GM12878 (cell line): Measurements from ENCODE around the gene LRRN2. TPM values are rescaled to one million over a fixed set of nuclear protein-coding genes. Genes with fewer than 3 reads are reported as not detected.

Source experiments
- ATAC-seq: fragments of 200-7000 bp; cut with Tn5 transposase; 3 replicates; pipeline ENCODE4 v1.9.1; 2020; ENCODE audit warnings: mild to moderate bottlenecking, moderate library complexity
- BruUV-seq: library from RNA; stranded (reverse); fragments of 400-500 nt; replicated peaks from 2 replicates; lab custom pipeline; 2021; lab: Mats Ljungman, UMichigan
- CTCF ChIA-PET: fragments of 300-600 bp; sonication (Branson Sonifier 250); formaldehyde crosslinking; extraction: SDS; loops from one replicate; lab custom pipeline; 2021; ENCODE audit warnings: inconsistent platforms; lab: Yijun Ruan, JAX
- POLR2A ChIA-PET: fragments of 350-600 bp; formaldehyde crosslinking; extraction: SDS; loops from one replicate; lab custom pipeline; 2021; ENCODE audit warnings: inconsistent platforms; lab: Charles Lee
- RAD21 ChIA-PET: fragments of 300-600 bp; sonication (Branson Sonifier 250); formaldehyde crosslinking; loops from one replicate; lab custom pipeline; 2023; ENCODE audit warnings: antibody characterized with exemption; ENCODE audit not compliant: unreplicated experiment; lab: Charles Lee
- SMC1A ChIA-PET: fragments of 300-600 bp; sonication (Branson Sonifier 250); formaldehyde crosslinking; loops from one replicate; lab custom pipeline; 2023; ENCODE audit not compliant: unreplicated experiment, uncharacterized antibody; lab: Charles Lee
- DNase-seq: peaks from one replicate; pipeline ENCODE4 v3.0.0-alpha.2; 2011; ENCODE audit warnings: low read depth, low spot score
- FAIRE-seq: peaks from 3 replicates; lab custom pipeline; 2011; peaks lifted over from hg19 to GRCh38; lab: Jason Lieb, UNC
- H2AFZ ChIP-seq: 2 replicates; pipeline ENCODE4 v1.6.0; 2011; ENCODE audit warnings: low read depth, low read length, control low read depth; ENCODE audit not compliant: control insufficient read depth
- H3K27ac ChIP-seq: 2 replicates; pipeline ENCODE4 v1.5.1; 2011; ENCODE audit warnings: control low read depth; ENCODE audit not compliant: control insufficient read depth, insufficient read depth
- H3K27me3 ChIP-seq, 2 experiments: replicated peaks in 1 of 2; 2 replicates each; pipeline versions ENCODE4 v1.6.0 to v1.6.1; 2011; ENCODE audit warnings: low read length in 1 of 2; ENCODE audit not compliant: control insufficient read depth in 2 of 2, insufficient read depth in 2 of 2
- H3K36me3 ChIP-seq, 2 experiments: 2 replicates each; pipeline ENCODE4 v1.5.1; 2011; ENCODE audit warnings: low read length in 1 of 2; ENCODE audit not compliant: control insufficient read depth in 2 of 2, insufficient read depth in 2 of 2
- H3K4me1 ChIP-seq: 2 replicates; pipeline ENCODE4 v1.6.1; 2011; ENCODE audit warnings: mild to moderate bottlenecking, low read length, moderate library complexity, mixed read lengths; ENCODE audit not compliant: control insufficient read depth, insufficient read depth
- H3K4me2 ChIP-seq: 2 replicates; pipeline ENCODE4 v1.6.0; 2011; ENCODE audit warnings: control low read depth; ENCODE audit not compliant: control insufficient read depth, insufficient read depth
- H3K4me3 ChIP-seq: fragments of 200-600 bp; sonication (generic); 2 replicates; pipeline ENCODE4 v1.5.1; 2016
- H3K79me2 ChIP-seq: 2 replicates; pipeline ENCODE4 v1.6.0; 2011; ENCODE audit warnings: low read length; ENCODE audit not compliant: control insufficient read depth, insufficient read depth
- H3K9ac ChIP-seq: 2 replicates; pipeline ENCODE4 v1.8.0; 2011; ENCODE audit warnings: low read length, control low read depth, mixed read lengths; ENCODE audit not compliant: control insufficient read depth, insufficient read depth
- H3K9me3 ChIP-seq: replicated peaks from 3 replicates; pipeline ENCODE4 v1.5.1; 2011; ENCODE audit warnings: mild to moderate bottlenecking, low read length; ENCODE audit not compliant: control insufficient read depth, insufficient read depth
- H4K20me1 ChIP-seq: 2 replicates; pipeline ENCODE4 v1.6.0; 2011; ENCODE audit not compliant: control insufficient read depth, insufficient read depth
- ASH2L ChIP-seq: fragments of 300-600, 200-600 bp; sonication (generic); IDR thresholded peaks from 2 replicates; pipeline ENCODE4 v1.6.1; 2017; ENCODE audit warnings: low read depth, mild to moderate bottlenecking, borderline replicate concordance
- CHD4 ChIP-seq: fragments of 200-600 bp; sonication (generic); IDR thresholded peaks from 2 replicates; pipeline ENCODE4 v1.6.1; 2016; ENCODE audit warnings: mild to moderate bottlenecking
- NFYB ChIP-seq: IDR thresholded peaks from 2 replicates; pipeline ENCODE4 v1.6.1; 2011; ENCODE audit warnings: low read depth, mild to moderate bottlenecking, low read length, improper control_type of control experiment, moderate library complexity; ENCODE audit not compliant: insufficient read depth
- PBX3 ChIP-seq: IDR thresholded peaks from 2 replicates; pipeline ENCODE4 v1.6.1; 2011; ENCODE audit warnings: mild to moderate bottlenecking, low read depth, low read length, moderate library complexity; ENCODE audit not compliant: insufficient replicate concordance
- RAD51 ChIP-seq: fragments of 450-650 bp; IDR thresholded peaks from 2 replicates; pipeline ENCODE4 v1.6.1; 2016; ENCODE audit warnings: moderate library complexity, mild to moderate bottlenecking, inconsistent platforms
- RUNX3 ChIP-seq: IDR thresholded peaks from 2 replicates; pipeline ENCODE4 v1.6.1; 2012; ENCODE audit warnings: low read length, inconsistent platforms
- SKIL ChIP-seq: fragments of 450-650 bp; IDR thresholded peaks from 2 replicates; pipeline ENCODE4 v1.6.1; 2017; ENCODE audit warnings: mild to moderate bottlenecking, low read depth, inconsistent platforms; ENCODE audit not compliant: poor library complexity, severe bottlenecking
- SRF ChIP-seq, 2 experiments: IDR thresholded peaks; 2 replicates each; pipeline ENCODE4 v1.6.1; 2011; ENCODE audit warnings: low read depth in 2 of 2, low read length in 2 of 2, mild to moderate bottlenecking in 1 of 2, moderate library complexity in 1 of 2
- TCF12 ChIP-seq: IDR thresholded peaks from 2 replicates; pipeline ENCODE4 v1.6.1; 2011; ENCODE audit warnings: low read depth, mild to moderate bottlenecking, low read length
- ZSCAN29 ChIP-seq: fragments of 450-650 bp; IDR thresholded peaks from 2 replicates; pipeline ENCODE4 v1.6.1; 2017; ENCODE audit warnings: mild to moderate bottlenecking, moderate library complexity
- WGBS: methylation state at CpG from one replicate; pipeline ENCODE4 v1.1.6; 2016; ENCODE audit warnings: low lambda C conversion rate; ENCODE audit not compliant: insufficient replicate concordance, insufficient coverage; ENCODE audit errors: missing lambda C conversion rate; 5-methylcytosine and 5-hydroxymethylcytosine counted together
- in situ Hi-C: fragments of 300-500 bp; cut with MboI; formaldehyde crosslinking; loops from 9 replicates; pipeline ENCODE4 v1.14.3; 2018; ENCODE audit warnings: mixed read lengths
- intact Hi-C: fragments of 100-400 bp; cut with micrococcal nuclease; formaldehyde crosslinking; loops from one replicate; pipeline ENCODE4 v1.14.2; 2022; ENCODE audit not compliant: unreplicated experiment
- polyA plus RNA-seq, 11 experiments: library from polyadenylated mRNA; depleted of rRNA in 4 of 11; unstranded in 6 of 11; stranded (reverse) in 5 of 11; fragments of >200 nt; fragmentation: Nextera tagmentation in 4 of 11; fragmentation: Illumina TruSeq in 1 of 11; extraction: Ambion mirVana in 4 of 11; extraction: Trizol in 1 of 11; gene quantifications; 1 replicate in 1 of 11; 2 replicates in 10 of 11; pipeline versions ENCODE4 v1.2.1 to v1.2.3, GENCODE V29; 2011 to 2016; ENCODE audit warnings: inconsistent platforms in 2 of 11, missing spikeins in 2 of 11, low read depth in 1 of 11
- total RNA-seq, 4 experiments: library from RNA; depleted of rRNA in 3 of 4; stranded (reverse); fragments of >200 nt in 3 of 4; fragmentation: Illumina TruSeq in 1 of 4; extraction: Trizol in 1 of 4; gene quantifications; 2 replicates each; pipeline versions ENCODE4 v1.2.1 to v1.2.3, GENCODE V29; 2013 to 2021
- TF ChIP-seq, protein P1 (sequence below): fragments of 450-650 bp; IDR thresholded peaks from 2 replicates; pipeline ENCODE4 v1.6.1; 2017; ENCODE audit warnings: mild to moderate bottlenecking, moderate library complexity
- TF ChIP-seq, protein P2 (sequence below): fragments of 450-650 bp; formaldehyde crosslinking; IDR thresholded peaks from 2 replicates; pipeline ENCODE4 v1.5.0; 2022; ENCODE audit warnings: mild to moderate bottlenecking, missing genetic modification characterization

Gene LRRN2
- total and polyA plus RNA-seq, 10 of the 15 experiments (the other 5 are each of a cell fraction or from before 2014, with no cell fraction given) = not detected

- Histone ChIP-seq H3K36me3 (no peaks in the 10 kb centered on the region), H3K4me2 (no peak overlapping the region), H3K27me3 (no peaks in the 10 kb centered on the region; a peak in 1 of 4 replicates), H3K4me1 (no peaks in the 10 kb centered on the region), H2AFZ (no peak overlapping the region), H3K79me2 (no peaks in the 10 kb centered on the region), H3K9ac (no peak overlapping the region), H3K9me3 (no peaks in the 10 kb centered on the region), H3K27ac (no peak overlapping the region), H4K20me1 (no peaks in the 10 kb centered on the region), H3K4me3 (no peak overlapping the region)
- no peak for ATAC-seq
- in situ Hi-C loops = no loop called here
- ChIA-PET SMC1A (interaction anchor here (1.1 kb wide), 1 partner anchor 34 kb away, joined by 3 read pairs; no protein-coding TSS in a partner anchor), CTCF (interaction anchor here (0.6 to 2.2 kb wide), 5 partner anchors 16 to 332 kb away, joined by 3 to 7 read pairs (median 3); no protein-coding TSS in a partner anchor), POLR2A (interaction anchor here (2.2 kb wide), 1 partner anchor 14 kb away, joined by 9 read pairs; no protein-coding TSS in a partner anchor), RAD21 (no interaction called here)
- no peak for FAIRE-seq
- 44% methylated on average over 7 of the region's 7 CpGs for WGBS
- no peak for DNase-seq
- TF ChIP-seq ASH2L (no peak), ZSCAN29 (no peak), RAD51 (no peak), PBX3 (no peak), CHD4 (no peak), SRF (IDR thresholded peaks at IDR 0.05; ENCODE audit: low read depth in 2 of 2, low read length in 2 of 2) (no peak), SKIL (no peak), NFYB (no peak), RUNX3 (no peak), TCF12 (no peak)
- TF ChIP-seq, protein P1, sequence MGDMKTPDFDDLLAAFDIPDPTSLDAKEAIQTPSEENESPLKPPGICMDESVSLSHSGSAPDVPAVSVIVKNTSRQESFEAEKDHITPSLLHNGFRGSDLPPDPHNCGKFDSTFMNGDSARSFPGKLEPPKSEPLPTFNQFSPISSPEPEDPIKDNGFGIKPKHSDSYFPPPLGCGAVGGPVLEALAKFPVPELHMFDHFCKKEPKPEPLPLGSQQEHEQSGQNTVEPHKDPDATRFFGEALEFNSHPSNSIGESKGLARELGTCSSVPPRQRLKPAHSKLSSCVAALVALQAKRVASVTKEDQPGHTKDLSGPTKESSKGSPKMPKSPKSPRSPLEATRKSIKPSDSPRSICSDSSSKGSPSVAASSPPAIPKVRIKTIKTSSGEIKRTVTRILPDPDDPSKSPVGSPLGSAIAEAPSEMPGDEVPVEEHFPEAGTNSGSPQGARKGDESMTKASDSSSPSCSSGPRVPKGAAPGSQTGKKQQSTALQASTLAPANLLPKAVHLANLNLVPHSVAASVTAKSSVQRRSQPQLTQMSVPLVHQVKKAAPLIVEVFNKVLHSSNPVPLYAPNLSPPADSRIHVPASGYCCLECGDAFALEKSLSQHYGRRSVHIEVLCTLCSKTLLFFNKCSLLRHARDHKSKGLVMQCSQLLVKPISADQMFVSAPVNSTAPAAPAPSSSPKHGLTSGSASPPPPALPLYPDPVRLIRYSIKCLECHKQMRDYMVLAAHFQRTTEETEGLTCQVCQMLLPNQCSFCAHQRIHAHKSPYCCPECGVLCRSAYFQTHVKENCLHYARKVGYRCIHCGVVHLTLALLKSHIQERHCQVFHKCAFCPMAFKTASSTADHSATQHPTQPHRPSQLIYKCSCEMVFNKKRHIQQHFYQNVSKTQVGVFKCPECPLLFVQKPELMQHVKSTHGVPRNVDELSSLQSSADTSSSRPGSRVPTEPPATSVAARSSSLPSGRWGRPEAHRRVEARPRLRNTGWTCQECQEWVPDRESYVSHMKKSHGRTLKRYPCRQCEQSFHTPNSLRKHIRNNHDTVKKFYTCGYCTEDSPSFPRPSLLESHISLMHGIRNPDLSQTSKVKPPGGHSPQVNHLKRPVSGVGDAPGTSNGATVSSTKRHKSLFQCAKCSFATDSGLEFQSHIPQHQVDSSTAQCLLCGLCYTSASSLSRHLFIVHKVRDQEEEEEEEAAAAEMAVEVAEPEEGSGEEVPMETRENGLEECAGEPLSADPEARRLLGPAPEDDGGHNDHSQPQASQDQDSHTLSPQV = no peak
- TF ChIP-seq, protein P2, sequence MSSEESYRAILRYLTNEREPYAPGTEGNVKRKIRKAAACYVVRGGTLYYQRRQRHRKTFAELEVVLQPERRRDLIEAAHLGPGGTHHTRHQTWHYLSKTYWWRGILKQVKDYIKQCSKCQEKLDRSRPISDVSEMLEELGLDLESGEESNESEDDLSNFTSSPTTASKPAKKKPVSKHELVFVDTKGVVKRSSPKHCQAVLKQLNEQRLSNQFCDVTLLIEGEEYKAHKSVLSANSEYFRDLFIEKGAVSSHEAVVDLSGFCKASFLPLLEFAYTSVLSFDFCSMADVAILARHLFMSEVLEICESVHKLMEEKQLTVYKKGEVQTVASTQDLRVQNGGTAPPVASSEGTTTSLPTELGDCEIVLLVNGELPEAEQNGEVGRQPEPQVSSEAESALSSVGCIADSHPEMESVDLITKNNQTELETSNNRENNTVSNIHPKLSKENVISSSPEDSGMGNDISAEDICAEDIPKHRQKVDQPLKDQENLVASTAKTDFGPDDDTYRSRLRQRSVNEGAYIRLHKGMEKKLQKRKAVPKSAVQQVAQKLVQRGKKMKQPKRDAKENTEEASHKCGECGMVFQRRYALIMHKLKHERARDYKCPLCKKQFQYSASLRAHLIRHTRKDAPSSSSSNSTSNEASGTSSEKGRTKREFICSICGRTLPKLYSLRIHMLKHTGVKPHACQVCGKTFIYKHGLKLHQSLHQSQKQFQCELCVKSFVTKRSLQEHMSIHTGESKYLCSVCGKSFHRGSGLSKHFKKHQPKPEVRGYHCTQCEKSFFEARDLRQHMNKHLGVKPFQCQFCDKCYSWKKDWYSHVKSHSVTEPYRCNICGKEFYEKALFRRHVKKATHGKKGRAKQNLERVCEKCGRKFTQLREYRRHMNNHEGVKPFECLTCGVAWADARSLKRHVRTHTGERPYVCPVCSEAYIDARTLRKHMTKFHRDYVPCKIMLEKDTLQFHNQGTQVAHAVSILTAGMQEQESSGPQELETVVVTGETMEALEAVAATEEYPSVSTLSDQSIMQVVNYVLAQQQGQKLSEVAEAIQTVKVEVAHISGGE (CRISPR knock-in tag) = no peak
- BruUV-seq = no TSS peak
- intact Hi-C loops = no loop called here
Observed at GRCh38 chr1:204729516-204729915, 44.0 kb upstream of the LRRN2 start.
